PC-3 (cell line): ENCODE measurements around the gene GPN1. TPM values are rescaled to one million over a fixed set of nuclear protein-coding genes. Genes with fewer than 3 reads are reported as not detected.

Source experiments
- ATAC-seq: fragments of 200-7000 bp; cut with Tn5 transposase; 2 replicates; pipeline ENCODE4 v1.9.1; 2020; ENCODE audit warnings: mild to moderate bottlenecking, moderate library complexity
- BruUV-seq: library from RNA; stranded (reverse); fragments of 400-500 nt; replicated peaks from 2 replicates; lab custom pipeline; 2021; lab: Mats Ljungman, UMichigan
- CTCF ChIA-PET: fragments of 300-600 bp; sonication (Branson Sonifier 250); formaldehyde crosslinking; loops from one replicate; lab custom pipeline; 2022; ENCODE audit warnings: antibody characterized with exemption; lab: Charles Lee
- POLR2A ChIA-PET: fragments of 300-600 bp; sonication (Branson Sonifier 250); formaldehyde crosslinking; loops from one replicate; lab custom pipeline; 2022; ENCODE audit warnings: antibody characterized with exemption; ENCODE audit not compliant: unreplicated experiment; lab: Charles Lee
- DNase-seq: peaks from one replicate; pipeline ENCODE4 v3.0.0-alpha.2; 2015
- H2AFZ ChIP-seq: fragments of 300-600 bp; sonication (generic); 2 replicates; pipeline ENCODE4 v1.6.0; 2016; ENCODE audit warnings: antibody characterized with exemption, low read length
- H3F3A ChIP-seq: fragments of 300-600 bp; sonication (generic); one replicate; pipeline ENCODE4 v1.6.0; 2017; ENCODE audit warnings: antibody characterized with exemption, low read length, control low read depth, mild to moderate bottlenecking; ENCODE audit not compliant: unreplicated experiment
- H3K27ac ChIP-seq: fragments of 300-600 bp; sonication (generic); 2 replicates; pipeline ENCODE4 v1.5.1; 2016; ENCODE audit warnings: mild to moderate bottlenecking, low read length
- H3K27me3 ChIP-seq: fragments of 300-600 bp; sonication (generic); 2 replicates; pipeline ENCODE4 v1.6.1; 2016; ENCODE audit warnings: low read length, mixed read lengths
- H3K36me3 ChIP-seq: fragments of 300-600 bp; sonication (generic); 2 replicates; pipeline ENCODE4 v1.6.1; 2016; ENCODE audit warnings: low read depth, mixed run types, low read length, mixed read lengths
- H3K4me1 ChIP-seq: fragments of 300-600 bp; sonication (generic); 2 replicates; pipeline ENCODE4 v1.5.1; 2016; ENCODE audit warnings: low read length; ENCODE audit not compliant: insufficient read depth
- H3K4me2 ChIP-seq: fragments of 300-600 bp; sonication (generic); 2 replicates; pipeline ENCODE4 v1.6.0; 2016; ENCODE audit warnings: low read length
- H3K4me3 ChIP-seq: fragments of 300-600 bp; sonication (generic); 2 replicates; pipeline ENCODE4 v1.5.1; 2016; ENCODE audit warnings: mild to moderate bottlenecking, low read length, mixed read lengths
- H3K79me2 ChIP-seq: fragments of 300-600 bp; sonication (generic); 2 replicates; pipeline ENCODE4 v1.6.1; 2017; ENCODE audit warnings: low read length, mixed read lengths
- H3K9ac ChIP-seq: fragments of 300-600 bp; sonication (generic); 2 replicates; pipeline ENCODE4 v1.6.0; 2016; ENCODE audit warnings: mild to moderate bottlenecking, low read length
- H3K9me2 ChIP-seq: fragments of 300-600 bp; sonication (generic); replicated peaks from 2 replicates; pipeline ENCODE4 v1.6.1; 2016; ENCODE audit warnings: mixed run types, low read length, mixed read lengths
- H3K9me3 ChIP-seq: fragments of 300-600 bp; sonication (generic); 2 replicates; pipeline ENCODE4 v1.6.1; 2016; ENCODE audit warnings: low read length, mixed read lengths
- H4K20me1 ChIP-seq: fragments of 300-600 bp; sonication (generic); 2 replicates; pipeline ENCODE4 v1.6.1; 2016; ENCODE audit warnings: low read length, mixed read lengths
- EZH2 ChIP-seq: fragments of 300-600 bp; sonication (generic); IDR thresholded peaks from one replicate; pipeline ENCODE4 v1.6.1; 2017; ENCODE audit warnings: antibody characterized with exemption, mild to moderate bottlenecking, low read length; ENCODE audit not compliant: unreplicated experiment
- EZH2phosphoT487 ChIP-seq: fragments of 300-600 bp; sonication (generic); IDR thresholded peaks from 2 replicates; pipeline ENCODE4 v1.6.1; 2018; ENCODE audit warnings: mild to moderate bottlenecking, antibody characterized with exemption, low read length, borderline replicate concordance
- intact Hi-C: fragments of 100-400 bp; cut with micrococcal nuclease; formaldehyde crosslinking; loops from 2 replicates; pipeline ENCODE4 v1.9.0; 2023
- total RNA-seq: library from RNA; depleted of rRNA; stranded (reverse); fragments of >200 nt; gene quantifications from 2 replicates; pipeline ENCODE4 v1.2.3, GENCODE V29; 2014; rRNA removed
- TF ChIP-seq, protein P1 (sequence below): fragments of 300-600 bp; sonication (generic); conservative IDR thresholded peaks from 2 replicates; pipeline ENCODE4 v1.5.1; 2017; ENCODE audit warnings: antibody characterized with exemption, low read depth, mild to moderate bottlenecking, low read length

Gene GPN1
- total RNA-seq, 1 experiment from 2014 or later: 46.8 TPM

DNA sequence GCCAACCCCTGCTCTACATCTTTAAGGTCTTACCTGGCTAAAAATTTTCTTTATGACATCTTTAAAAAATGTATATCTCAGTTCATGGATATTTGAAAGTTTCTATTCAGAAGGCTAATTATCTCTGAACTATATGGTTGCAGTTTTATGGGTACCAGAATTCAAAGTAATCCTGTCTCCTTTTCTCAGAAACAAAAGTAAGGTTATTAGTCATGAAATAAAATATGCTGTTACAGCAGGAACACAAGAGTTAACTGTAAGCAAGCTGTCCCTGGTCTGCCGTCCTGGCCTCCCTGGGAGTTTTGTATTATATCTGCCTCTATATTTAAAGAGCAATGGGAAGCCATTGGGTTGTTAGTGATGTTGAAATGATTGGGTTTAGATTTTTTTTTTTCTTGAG lies 68.8 kb downstream of the GPN1 start:
- ChIA-PET CTCF (no interaction called here), POLR2A (no interaction called here)
- intact Hi-C loops: no loop called here
- H3K36me3 ChIP-seq: peaks cover 3% of the 10 kb centered on the region; the same call in 1 of the 2 replicates
- ATAC-seq (no peak), DNase-seq (no peak)
- no peaks in the 10 kb centered on the region for H3K79me2 ChIP-seq
- H2AFZ ChIP-seq: no peak overlapping the region
- no TSS peak for BruUV-seq
- H3K9me2 ChIP-seq: no peaks in the 10 kb centered on the region
- H3K27ac ChIP-seq: no peak overlapping the region
- H3K9ac ChIP-seq: no peak overlapping the region
- no peaks in the 10 kb centered on the region for H3F3A ChIP-seq
- no peaks in the 10 kb centered on the region for H3K27me3 ChIP-seq
- H3K4me1 ChIP-seq: no peaks in the 10 kb centered on the region
- TF ChIP-seq, protein P1, sequence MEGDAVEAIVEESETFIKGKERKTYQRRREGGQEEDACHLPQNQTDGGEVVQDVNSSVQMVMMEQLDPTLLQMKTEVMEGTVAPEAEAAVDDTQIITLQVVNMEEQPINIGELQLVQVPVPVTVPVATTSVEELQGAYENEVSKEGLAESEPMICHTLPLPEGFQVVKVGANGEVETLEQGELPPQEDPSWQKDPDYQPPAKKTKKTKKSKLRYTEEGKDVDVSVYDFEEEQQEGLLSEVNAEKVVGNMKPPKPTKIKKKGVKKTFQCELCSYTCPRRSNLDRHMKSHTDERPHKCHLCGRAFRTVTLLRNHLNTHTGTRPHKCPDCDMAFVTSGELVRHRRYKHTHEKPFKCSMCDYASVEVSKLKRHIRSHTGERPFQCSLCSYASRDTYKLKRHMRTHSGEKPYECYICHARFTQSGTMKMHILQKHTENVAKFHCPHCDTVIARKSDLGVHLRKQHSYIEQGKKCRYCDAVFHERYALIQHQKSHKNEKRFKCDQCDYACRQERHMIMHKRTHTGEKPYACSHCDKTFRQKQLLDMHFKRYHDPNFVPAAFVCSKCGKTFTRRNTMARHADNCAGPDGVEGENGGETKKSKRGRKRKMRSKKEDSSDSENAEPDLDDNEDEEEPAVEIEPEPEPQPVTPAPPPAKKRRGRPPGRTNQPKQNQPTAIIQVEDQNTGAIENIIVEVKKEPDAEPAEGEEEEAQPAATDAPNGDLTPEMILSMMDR: no peak
- TF ChIP-seq EZH2 (no peak), EZH2phosphoT487 (no peak)
- no peak overlapping the region for H3K4me2 ChIP-seq
- no peaks in the 10 kb centered on the region for H4K20me1 ChIP-seq
- H3K9me3 ChIP-seq: no peaks in the 10 kb centered on the region
- no peak overlapping the region for H3K4me3 ChIP-seq

Other genes starting within 250 kb of the GPN1 start
- 7.4 and 9.7 TPM in 2 replicates for gene ZNF513, start 248.3 kb upstream of the GPN1 start, total RNA-seq
- gene PPM1G, start 219.5 kb upstream of the GPN1 start, total RNA-seq: 122 and 133 TPM in 2 replicates
- 66.6 and 69.3 TPM in 2 replicates for gene NRBP1, start 200.4 kb upstream of the GPN1 start, total RNA-seq
- gene KRTCAP3, start 186.7 kb upstream of the GPN1 start, total RNA-seq: 0.22 TPM in 1 of 2 replicates, not detected in the other
- 12.8 and 22.9 TPM in 2 replicates for gene IFT172, start 139.3 kb upstream of the GPN1 start, total RNA-seq
- gene FNDC4, start 133.8 kb upstream of the GPN1 start, total RNA-seq: 1.7 and 4.7 TPM in 2 replicates
- gene GCKR, start 132.2 kb upstream of the GPN1 start, total RNA-seq: not detected in 2 replicates
- gene ZNF512, start 46.0 kb upstream of the GPN1 start, total RNA-seq: not detected in 2 replicates
- 0.87 and 2.7 TPM in 2 replicates for gene CCDC121, start within 50 bp of the GPN1 start, total RNA-seq
- gene SUPT7L, start 34.6 kb downstream of the GPN1 start, total RNA-seq: 23.4 and 27.2 TPM in 2 replicates
- gene SLC4A1AP, start 34.8 kb downstream of the GPN1 start, total RNA-seq: 29.1 and 30.3 TPM in 2 replicates
- gene MRPL33, start 142.7 kb downstream of the GPN1 start, total RNA-seq: 95.7 and 110 TPM in 2 replicates